Measurements from ENCODE around the gene SMYD3.
A peak's percentile ranks its signal among the peaks of the same experiment; 100 is the strongest.

SMYD3 gene

DNA sequence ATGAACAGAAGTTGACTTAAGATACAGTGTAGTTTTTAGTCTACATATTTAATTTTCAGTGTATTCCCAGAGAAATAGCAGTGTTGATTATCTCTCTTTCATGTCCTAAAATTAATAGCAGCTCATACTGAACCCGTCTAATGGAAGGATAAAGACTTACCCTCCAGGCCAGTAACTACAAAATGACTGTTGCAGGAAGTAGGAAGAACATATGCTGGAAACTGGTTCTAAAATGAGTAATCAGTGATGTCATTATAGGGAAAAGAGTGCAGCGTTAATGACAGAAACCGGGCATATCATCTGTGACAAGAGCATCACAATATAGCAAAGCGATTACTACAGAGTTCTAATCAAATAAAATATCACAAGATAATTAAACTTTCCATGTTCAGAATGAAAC, 385.5 kb downstream of the SMYD3 start:
- H3F3A ChIP-seq (ENCODE audit: low read depth) = no peaks in the 10 kb centered on the region
- no peaks in the 10 kb centered on the region for H4K20me1 ChIP-seq (ENCODE audit: insufficient read depth, low read length, poor library complexity, severe bottlenecking)
- H3K4me3 ChIP-seq (ENCODE audit: low read length, poor library complexity, severe bottlenecking) = no peak overlapping the region
- H3K9me3 ChIP-seq (ENCODE audit: insufficient read depth, low read depth, low read length) = no peaks in the 10 kb centered on the region
- H3K4me2 ChIP-seq (ENCODE audit: low read depth, low read length, poor library complexity, severe bottlenecking) = no peak overlapping the region
- H3K4me1 ChIP-seq (ENCODE audit: insufficient read depth, low read length, poor library complexity, severe bottlenecking) = peaks cover 9% of the 10 kb centered on the region
- TF ChIP-seq EZH2phosphoT487 (IDR thresholded peaks at IDR 0.05; ENCODE audit: borderline replicate concordance) (no peak), CTCF (conservative IDR thresholded peaks at IDR 0.05; ENCODE audit: low read length) (no peak)
- H2AFZ ChIP-seq (ENCODE audit: low read length) = no peak overlapping the region
- no peaks in the 10 kb centered on the region for H3K27me3 ChIP-seq (ENCODE audit: insufficient read depth, low read length, poor library complexity, severe bottlenecking)
- no peak overlapping the region for H3K9ac ChIP-seq (ENCODE audit: low read depth, low read length, poor library complexity, severe bottlenecking)
- H3K9me2 ChIP-seq (replicated peaks; ENCODE audit: low read depth, low read length) = no peaks in the 10 kb centered on the region
- H3K79me2 ChIP-seq (ENCODE audit: insufficient read depth, low read length) = no peaks in the 10 kb centered on the region
- no peaks in the 10 kb centered on the region for H3K36me3 ChIP-seq (ENCODE audit: insufficient read depth, low read length)

DNA sequence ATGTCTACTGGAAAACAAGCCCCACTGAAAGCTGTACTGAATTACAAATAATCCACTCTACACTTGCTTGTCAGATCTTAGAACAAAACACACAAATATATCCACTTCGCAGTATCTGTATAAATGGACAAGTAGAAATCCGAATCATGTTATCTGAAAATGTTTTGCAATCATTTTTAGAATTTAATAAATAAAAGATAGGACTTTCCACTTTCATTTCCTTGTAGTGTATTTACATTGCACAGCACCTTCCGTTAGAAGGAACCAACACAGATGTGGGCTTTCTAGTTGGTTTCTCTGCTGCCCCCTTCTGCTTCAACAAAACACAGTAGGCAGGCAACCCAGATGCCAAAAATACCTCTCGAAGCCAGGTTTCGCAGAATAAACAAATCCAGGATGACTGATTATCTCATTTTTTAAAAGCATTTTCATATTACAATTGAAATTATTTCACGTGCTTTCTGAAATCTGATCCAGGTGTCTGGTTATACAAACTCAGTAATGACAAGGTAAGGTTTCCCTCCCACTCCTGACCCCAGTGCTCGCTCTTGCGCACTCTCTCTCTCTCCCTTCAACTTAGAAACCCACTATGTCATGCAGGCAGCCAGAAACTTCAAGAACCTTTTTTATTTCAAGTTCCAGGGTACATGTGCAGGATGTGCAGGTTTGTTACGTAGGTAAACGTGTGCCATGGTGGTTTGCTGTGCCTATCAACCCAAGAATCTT, 389.9 kb downstream of the SMYD3 start:
- Histone ChIP-seq H3K4me3 (ENCODE audit: low read length, poor library complexity, severe bottlenecking) (peak overlapping the region; percentile 54), H2AFZ (ENCODE audit: low read length) (peak overlapping the region; percentile 71; the same call in 1 of the 2 replicates), H3K4me2 (ENCODE audit: low read depth, low read length, poor library complexity, severe bottlenecking) (peak overlapping the region; percentile 70), H4K20me1 (ENCODE audit: insufficient read depth, low read length, poor library complexity, severe bottlenecking) (no peaks in the 10 kb centered on the region), H3K9me2 (replicated peaks; ENCODE audit: low read depth, low read length) (no peaks in the 10 kb centered on the region), H3K4me1 (ENCODE audit: insufficient read depth, low read length, poor library complexity, severe bottlenecking) (peaks cover 38% of the 10 kb centered on the region), H3F3A (ENCODE audit: low read depth) (no peaks in the 10 kb centered on the region), H3K9ac (ENCODE audit: low read depth, low read length, poor library complexity, severe bottlenecking) (peak overlapping the region; percentile 63), H3K36me3 (ENCODE audit: insufficient read depth, low read length) (no peaks in the 10 kb centered on the region), H3K9me3 (ENCODE audit: insufficient read depth, low read depth, low read length) (no peaks in the 10 kb centered on the region), H3K27me3 (ENCODE audit: insufficient read depth, low read length, poor library complexity, severe bottlenecking) (no peaks in the 10 kb centered on the region), H3K79me2 (ENCODE audit: insufficient read depth, low read length) (no peaks in the 10 kb centered on the region)
- TF ChIP-seq CTCF (conservative IDR thresholded peaks at IDR 0.05; ENCODE audit: low read length) (peak; percentile 59), EZH2phosphoT487 (IDR thresholded peaks at IDR 0.05; ENCODE audit: borderline replicate concordance) (no peak)

- Histone ChIP-seq H3K9me2 (replicated peaks; ENCODE audit: low read depth, low read length) (no peaks in the 10 kb centered on the region), H4K20me1 (ENCODE audit: insufficient read depth, low read length, poor library complexity, severe bottlenecking) (no peaks in the 10 kb centered on the region), H3F3A (ENCODE audit: low read depth) (no peaks in the 10 kb centered on the region), H3K4me1 (ENCODE audit: insufficient read depth, low read length, poor library complexity, severe bottlenecking) (peaks cover 64% of the 10 kb centered on the region), H3K27me3 (ENCODE audit: insufficient read depth, low read length, poor library complexity, severe bottlenecking) (no peaks in the 10 kb centered on the region), H3K79me2 (ENCODE audit: insufficient read depth, low read length) (no peaks in the 10 kb centered on the region), H3K9ac (ENCODE audit: low read depth, low read length, poor library complexity, severe bottlenecking) (peak overlapping the region; percentile 52), H3K36me3 (ENCODE audit: insufficient read depth, low read length) (no peaks in the 10 kb centered on the region), H2AFZ (ENCODE audit: low read length) (no peak overlapping the region), H3K4me3 (ENCODE audit: low read length, poor library complexity, severe bottlenecking) (no peak overlapping the region), H3K4me2 (ENCODE audit: low read depth, low read length, poor library complexity, severe bottlenecking) (peak overlapping the region; percentile 69), H3K9me3 (ENCODE audit: insufficient read depth, low read depth, low read length) (no peaks in the 10 kb centered on the region)
- TF ChIP-seq CTCF (conservative IDR thresholded peaks at IDR 0.05; ENCODE audit: low read length) (no peak), EZH2phosphoT487 (IDR thresholded peaks at IDR 0.05; ENCODE audit: borderline replicate concordance) (no peak)
Measured at GRCh38 chr1:246114369-246114768, 392.7 kb downstream of the SMYD3 start.

Measured in Loucy (cell line).